NCI-H1048 (cell line): Measurements from ENCODE around the gene SERHL2.
"Not testable (repeated sequence)": the region's sequence is repeated elsewhere in the genome, so short reads cannot be mapped to it uniquely, and the experiment has no call there.

Experiments
- DNase-seq: peaks from one replicate; lab custom pipeline; 2025; lab: John Stamatoyannopoulos, UW

The SERHL2 gene

GRCh38 chr22:42553475-42554361 lies at the start of gene SERHL2:
Gene SERHL2, plus strand, starts transcription at chr22:42553956. Its CDS starts 65 bp downstream, at chr22:42554021.
- peak; percentile 80 for DNase-seq

GRCh38 chr22:42508327-42508974 lies 45.3 kb upstream of the SERHL2 start:
- not testable (repeated sequence) for DNase-seq

GRCh38 chr22:42508975-42509364 lies 44.8 kb upstream of the SERHL2 start:
- not testable (repeated sequence) for DNase-seq

GRCh38 chr22:42509548-42509947 lies 44.2 kb upstream of the SERHL2 start:
- no peak for DNase-seq

- no peak for DNase-seq
Measured at GRCh38 chr22:42511401-42511891, 42.3 kb upstream of the SERHL2 start.

- not testable (repeated sequence) for DNase-seq
Measured at GRCh38 chr22:42512273-42512990, 41.3 kb upstream of the SERHL2 start.

GRCh38 chr22:42514331-42514730 lies 39.4 kb upstream of the SERHL2 start:
- DNase-seq: not testable (repeated sequence)

GRCh38 chr22:42515304-42515703 lies 38.5 kb upstream of the SERHL2 start:
- DNase-seq: not testable (repeated sequence)

- no peak for DNase-seq
Measured at GRCh38 chr22:42515896-42516295, 37.9 kb upstream of the SERHL2 start.

- DNase-seq: not testable (repeated sequence)
Measured at GRCh38 chr22:42517103-42517502, 36.7 kb upstream of the SERHL2 start.

- not testable (repeated sequence) for DNase-seq
Measured at GRCh38 chr22:42518638-42519524, 34.9 kb upstream of the SERHL2 start.

GRCh38 chr22:42519525-42520401 lies 34.0 kb upstream of the SERHL2 start, which contains the start of gene RRP7A:
Gene RRP7A, minus strand, starts transcription at chr22:42519796. Its CDS starts 10 bp downstream, at chr22:42519786.
- peak; percentile 52 for DNase-seq

- DNase-seq: no peak
Measured at GRCh38 chr22:42521228-42521546, 32.6 kb upstream of the SERHL2 start.

- no peak for DNase-seq
Measured at GRCh38 chr22:42522546-42522945, 31.2 kb upstream of the SERHL2 start.

GRCh38 chr22:42528591-42529307 lies 25.0 kb upstream of the SERHL2 start:
- no peak for DNase-seq

- DNase-seq: not testable (repeated sequence)
Measured at GRCh38 chr22:42529435-42529834, 24.3 kb upstream of the SERHL2 start.

- not testable (repeated sequence) for DNase-seq
Measured at GRCh38 chr22:42531401-42532084, 22.2 kb upstream of the SERHL2 start.

GRCh38 chr22:42533638-42533977 lies 20.1 kb upstream of the SERHL2 start:
- no peak for DNase-seq

- DNase-seq: not testable (repeated sequence)
Measured at GRCh38 chr22:42535082-42535731, 18.5 kb upstream of the SERHL2 start.
